ENCODE measurements around the gene HDAC7.

- TF ChIP-seq CTCF (IDR thresholded peaks at IDR 0.05; ENCODE audit: low read depth, low read length, poor library complexity, severe bottlenecking) (no peak), EZH2phosphoT487 (IDR thresholded peaks at IDR 0.05; ENCODE audit: borderline replicate concordance, low read length) (no peak)
Observed at GRCh38 chr12:47858511-47859266, 39.0 kb upstream of the HDAC7 start.
